H9 (cell line): ENCODE data around the gene POU2AF1. TPM values are rescaled to one million over a fixed set of nuclear protein-coding genes. Genes with fewer than 3 reads are reported as not detected.

Source experiments
- DNase-seq: peaks from one replicate; pipeline ENCODE4 v3.0.0-alpha.2; 2017
- H2AFZ ChIP-seq: one replicate; pipeline ENCODE4 v1.6.1; 2013; ENCODE audit warnings: mild to moderate bottlenecking, low read length, control low read depth, moderate library complexity
- H2AK5ac ChIP-seq: 2 replicates; pipeline ENCODE4 v1.6.1; 2013; ENCODE audit warnings: low read length, control low read depth, mixed read lengths; ENCODE audit not compliant: insufficient read length
- H2BK120ac ChIP-seq: one replicate; pipeline ENCODE4 v1.6.1; 2013; ENCODE audit warnings: low read depth, mild to moderate bottlenecking, low read length, control low read depth, inconsistent platforms; ENCODE audit not compliant: poor library complexity, severe bottlenecking
- H2BK12ac ChIP-seq: 2 replicates; pipeline ENCODE4 v1.6.1; 2013; ENCODE audit warnings: low read length, control low read depth, mixed read lengths, low read depth; ENCODE audit not compliant: insufficient read length
- H2BK15ac ChIP-seq: 2 replicates; pipeline ENCODE4 v1.6.1; 2013; ENCODE audit warnings: low read depth, low read length, control low read depth
- H2BK20ac ChIP-seq: one replicate; pipeline ENCODE4 v1.6.1; 2013; ENCODE audit warnings: low read depth, mild to moderate bottlenecking, low read length, control low read depth, inconsistent platforms; ENCODE audit not compliant: poor library complexity, severe bottlenecking
- H2BK5ac ChIP-seq: 2 replicates; pipeline ENCODE4 v1.6.1; 2013; ENCODE audit warnings: low read length, control low read depth, mixed read lengths; ENCODE audit not compliant: insufficient read length
- H3K14ac ChIP-seq: 2 replicates; pipeline ENCODE4 v1.6.1; 2013; ENCODE audit warnings: low read length, control low read depth; ENCODE audit not compliant: insufficient read depth
- H3K18ac ChIP-seq: 2 replicates; pipeline ENCODE4 v1.6.1; 2013; ENCODE audit warnings: low read depth, mild to moderate bottlenecking, mixed read lengths, low read length, control low read depth; ENCODE audit not compliant: insufficient read length
- H3K23ac ChIP-seq: 2 replicates; pipeline ENCODE4 v1.6.1; 2013; ENCODE audit warnings: low read length, control low read depth, mixed read lengths, low read depth; ENCODE audit not compliant: insufficient read length
- H3K23me2 ChIP-seq: 2 replicates; pipeline ENCODE4 v1.6.1; 2013; ENCODE audit warnings: low read depth, mild to moderate bottlenecking, mixed read lengths, low read length, control low read depth; ENCODE audit not compliant: insufficient read length, poor library complexity, severe bottlenecking
- H3K27ac ChIP-seq: 2 replicates; pipeline ENCODE4 v1.5.1; 2013; ENCODE audit warnings: low read length, control low read depth, mixed read lengths, low read depth; ENCODE audit not compliant: insufficient read length
- H3K27me3 ChIP-seq: 2 replicates; pipeline ENCODE4 v1.6.1; 2013; ENCODE audit warnings: low read length, control low read depth, inconsistent platforms; ENCODE audit not compliant: insufficient read depth
- H3K4ac ChIP-seq: 2 replicates; pipeline ENCODE4 v1.6.1; 2013; ENCODE audit warnings: low read depth, mild to moderate bottlenecking, control low read depth, inconsistent platforms, low read length, moderate library complexity
- H3K4me1 ChIP-seq: 2 replicates; pipeline ENCODE4 v1.6.1; 2013; ENCODE audit warnings: low read length, control low read depth, inconsistent platforms; ENCODE audit not compliant: insufficient read depth
- H3K4me2 ChIP-seq: 2 replicates; pipeline ENCODE4 v1.6.1; 2013; ENCODE audit warnings: low read length, control low read depth, mixed read lengths; ENCODE audit not compliant: insufficient read length, insufficient read depth
- H3K56ac ChIP-seq: 2 replicates; pipeline ENCODE4 v1.6.1; 2013; ENCODE audit warnings: low read depth, mild to moderate bottlenecking, mixed read lengths, low read length, control low read depth; ENCODE audit not compliant: insufficient read length
- H3K79me1 ChIP-seq: 2 replicates; pipeline ENCODE4 v1.6.1; 2013; ENCODE audit warnings: low read depth, mild to moderate bottlenecking, moderate library complexity, low read length, control low read depth, inconsistent platforms; ENCODE audit not compliant: insufficient read depth, poor library complexity, severe bottlenecking
- H3K79me2 ChIP-seq: 2 replicates; pipeline ENCODE4 v1.6.1; 2013; ENCODE audit warnings: low read length, control low read depth, inconsistent platforms; ENCODE audit not compliant: insufficient read depth
- H3K9ac ChIP-seq: 2 replicates; pipeline ENCODE4 v1.6.1; 2013; ENCODE audit warnings: low read length, control low read depth, mixed read lengths; ENCODE audit not compliant: insufficient read length; ENCODE audit errors: extremely low read depth
- H3K9me3 ChIP-seq: one replicate; pipeline ENCODE4 v1.6.1; 2013; ENCODE audit warnings: low read depth, low read length, inconsistent platforms; ENCODE audit not compliant: control insufficient read depth
- H3T11ph ChIP-seq: one replicate; pipeline ENCODE4 v1.6.1; 2013; ENCODE audit warnings: mild to moderate bottlenecking, low read length, control low read depth, inconsistent platforms
- H4K20me1 ChIP-seq: one replicate; pipeline ENCODE4 v1.6.1; 2013; ENCODE audit not compliant: control insufficient read depth, insufficient read length, insufficient read depth
- H4K5ac ChIP-seq: 2 replicates; pipeline ENCODE4 v1.6.1; 2013; ENCODE audit warnings: low read depth, mild to moderate bottlenecking, mixed read lengths, low read length, control low read depth; ENCODE audit not compliant: insufficient read length
- H4K8ac ChIP-seq: replicated peaks from 2 replicates; pipeline ENCODE4 v1.6.1; 2013; ENCODE audit warnings: low read length, control low read depth, mixed read lengths, low read depth; ENCODE audit not compliant: insufficient read length
- H4K91ac ChIP-seq: 2 replicates; pipeline ENCODE4 v1.6.1; 2013; ENCODE audit warnings: low read depth, mild to moderate bottlenecking, moderate library complexity, mixed read lengths, low read length, control low read depth; ENCODE audit not compliant: insufficient read length
- H3K27ac Mint-ChIP-seq, 3 experiments: 2 replicates in 2 of 3; 3 replicates in 1 of 3; pipeline ENCODE4 v1.8.0; 2020 to 2021; ENCODE audit warnings: mixed read lengths in 3 of 3, mild to moderate bottlenecking in 1 of 3, moderate library complexity in 1 of 3
- H3K27me3 Mint-ChIP-seq: 2 replicates; pipeline ENCODE4 v1.8.0; 2021; ENCODE audit warnings: low read depth, mild to moderate bottlenecking, moderate library complexity, mixed read lengths
- H3K36me3 Mint-ChIP-seq, 3 experiments: 2 replicates in 2 of 3; 3 replicates in 1 of 3; pipeline ENCODE4 v1.8.0; 2020 to 2021; ENCODE audit warnings: low read depth in 3 of 3, mixed read lengths in 3 of 3; ENCODE audit not compliant: insufficient read depth in 1 of 3
- H3K4me1 Mint-ChIP-seq, 2 experiments: 2 replicates each; pipeline ENCODE4 v1.8.0; 2020; ENCODE audit warnings: mixed read lengths in 2 of 2
- H3K4me3 Mint-ChIP-seq, 2 experiments: 2 replicates in 1 of 2; 3 replicates in 1 of 2; pipeline ENCODE4 v1.8.0; 2020 to 2021; ENCODE audit warnings: mild to moderate bottlenecking in 2 of 2, mixed read lengths in 2 of 2, moderate library complexity in 1 of 2
- H3K9me3 Mint-ChIP-seq, 2 experiments: 2 replicates in 1 of 2; 3 replicates in 1 of 2; pipeline ENCODE4 v1.8.0; 2020; ENCODE audit warnings: mild to moderate bottlenecking in 2 of 2, mixed read lengths in 2 of 2, moderate library complexity in 1 of 2
- total RNA-seq: library from RNA; stranded (reverse); gene quantifications from 2 replicates; pipeline ENCODE4 v1.2.1, GENCODE V29; 2021
- TF ChIP-seq, protein P1 (sequence below): fragments of 200-600 bp; sonication (generic); conservative IDR thresholded peaks from 3 replicates; pipeline ENCODE4 v1.8.0; 2021; ENCODE audit warnings: antibody characterized with exemption, mild to moderate bottlenecking

Gene POU2AF1
- total RNA-seq, 1 experiment from 2014 or later, result not detected

GRCh38 chr11:111339758-111340388 is 39.2 kb downstream of the POU2AF1 start:
- Histone ChIP-seq H2BK120ac (no peak overlapping the region), H2BK20ac (no peak overlapping the region), H4K8ac (no peak overlapping the region), H3K4ac (no peak overlapping the region), H3K18ac (no peak overlapping the region), H3K4me1 (peaks cover 7% of the 10 kb centered on the region; the same call in 1 of the 2 replicates), H3K14ac (no peak overlapping the region), H2BK12ac (no peak overlapping the region), H2AK5ac (no peak overlapping the region), H3K23ac (no peak overlapping the region), H3K23me2 (no peaks in the 10 kb centered on the region), H3K79me2 (no peaks in the 10 kb centered on the region), H2AFZ (no peak overlapping the region), H2BK5ac (no peak overlapping the region), H3K79me1 (no peaks in the 10 kb centered on the region), H3T11ph (no peak overlapping the region), H3K9me3 (no peaks in the 10 kb centered on the region), H3K4me2 (no peak overlapping the region), H3K27ac (no peak overlapping the region), H4K91ac (no peak overlapping the region), H2BK15ac (no peak overlapping the region), H4K5ac (no peak overlapping the region), H3K27me3 (no peaks in the 10 kb centered on the region; the same call in 1 of the 2 replicates), H3K9ac (no peak overlapping the region), H3K56ac (no peak overlapping the region), H4K20me1 (no peaks in the 10 kb centered on the region)
- Mint-ChIP-seq H3K27me3 (no peaks in the 10 kb centered on the region), H3K36me3 (peaks cover 0 to 14% (median 9%) of the 10 kb centered on the region in 3 experiments; a peak in 6 of 7 replicates), H3K4me1 (peaks cover 17 to 21% of the 10 kb centered on the region in 2 experiments), H3K27ac (no peak overlapping the region), H3K9me3 (peaks cover 9 to 10% of the 10 kb centered on the region in 2 experiments), H3K4me3 (no peak overlapping the region)
- no peak for DNase-seq
- TF ChIP-seq, protein P1, sequence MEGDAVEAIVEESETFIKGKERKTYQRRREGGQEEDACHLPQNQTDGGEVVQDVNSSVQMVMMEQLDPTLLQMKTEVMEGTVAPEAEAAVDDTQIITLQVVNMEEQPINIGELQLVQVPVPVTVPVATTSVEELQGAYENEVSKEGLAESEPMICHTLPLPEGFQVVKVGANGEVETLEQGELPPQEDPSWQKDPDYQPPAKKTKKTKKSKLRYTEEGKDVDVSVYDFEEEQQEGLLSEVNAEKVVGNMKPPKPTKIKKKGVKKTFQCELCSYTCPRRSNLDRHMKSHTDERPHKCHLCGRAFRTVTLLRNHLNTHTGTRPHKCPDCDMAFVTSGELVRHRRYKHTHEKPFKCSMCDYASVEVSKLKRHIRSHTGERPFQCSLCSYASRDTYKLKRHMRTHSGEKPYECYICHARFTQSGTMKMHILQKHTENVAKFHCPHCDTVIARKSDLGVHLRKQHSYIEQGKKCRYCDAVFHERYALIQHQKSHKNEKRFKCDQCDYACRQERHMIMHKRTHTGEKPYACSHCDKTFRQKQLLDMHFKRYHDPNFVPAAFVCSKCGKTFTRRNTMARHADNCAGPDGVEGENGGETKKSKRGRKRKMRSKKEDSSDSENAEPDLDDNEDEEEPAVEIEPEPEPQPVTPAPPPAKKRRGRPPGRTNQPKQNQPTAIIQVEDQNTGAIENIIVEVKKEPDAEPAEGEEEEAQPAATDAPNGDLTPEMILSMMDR, result no peak
